GM10266 (cell line): ENCODE results near the gene RIMKLB.
A peak's percentile ranks its signal among the peaks of the same experiment; 100 is the strongest.
"Not testable (repeated sequence)": the region's sequence is repeated elsewhere in the genome, so short reads cannot be mapped to it uniquely, and the experiment has no call there.

Experiments
- DNase-seq: peaks from one replicate; pipeline ENCODE4 v3.0.0; 2012; ENCODE audit errors: extremely low spot score
- CTCF ChIP-seq: IDR thresholded peaks from 2 replicates; pipeline ENCODE4 v1.5.1; 2012; ENCODE audit warnings: mild to moderate bottlenecking, low read depth; ENCODE audit not compliant: control insufficient read depth, insufficient read depth; ENCODE audit errors: missing control alignments

The RIMKLB gene

DNA sequence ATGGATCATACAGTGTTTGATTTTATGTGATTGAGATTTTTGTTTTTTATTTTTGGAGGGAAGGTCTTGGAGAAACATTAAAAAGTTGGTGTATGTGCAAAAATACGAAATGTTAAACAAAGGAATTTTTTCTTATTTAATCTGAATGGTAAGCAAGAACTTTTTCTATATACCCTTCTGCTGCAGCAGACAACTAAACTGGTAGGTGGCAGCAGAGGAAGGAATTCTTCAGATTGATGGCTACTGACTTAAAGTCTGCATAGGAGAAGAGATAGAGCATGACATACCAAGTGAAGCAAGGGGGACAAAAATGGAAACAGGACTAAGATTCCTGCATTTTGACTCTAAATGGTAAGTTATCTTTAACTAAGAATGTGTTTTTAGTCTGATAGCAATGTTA lies 82.6 kb downstream of the RIMKLB start:
- TF ChIP-seq CTCF: peak; percentile 32
- DNase-seq: no peak

- TF ChIP-seq CTCF: no peak
- DNase-seq: no peak
These were observed 83.8 kb downstream of the RIMKLB start for GRCh38 chr12:8781381-8782127.

- no peak for DNase-seq
- no peak for TF ChIP-seq CTCF
These were observed 86.6 kb downstream of the RIMKLB start for GRCh38 chr12:8784290-8784888.

- TF ChIP-seq CTCF: no peak
- DNase-seq: no peak
These were observed 87.7 kb downstream of the RIMKLB start for GRCh38 chr12:8785499-8785898.

- not testable (repeated sequence) for DNase-seq
These were observed 89.4 kb downstream of the RIMKLB start for GRCh38 chr12:8787206-8787605.

DNA sequence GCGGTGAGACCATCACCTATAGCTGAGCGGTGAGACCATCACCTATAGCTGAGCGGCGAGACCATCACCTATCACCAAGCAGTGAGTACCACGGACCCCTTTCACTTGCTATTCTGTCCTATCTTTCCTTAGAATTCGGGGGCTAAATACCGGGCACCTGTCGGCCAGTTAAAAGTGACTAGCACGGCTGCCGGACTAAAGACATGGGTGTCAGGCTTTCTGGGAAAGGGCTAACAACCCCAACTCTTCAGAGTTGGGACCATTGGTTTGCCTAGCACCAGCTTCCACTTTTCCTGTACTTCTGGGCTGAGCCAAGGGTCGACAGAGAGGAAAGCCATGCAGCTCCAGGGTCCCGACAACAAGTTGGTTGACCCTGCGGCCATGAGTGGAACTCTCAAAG lies 90.9 kb downstream of the RIMKLB start:
- not testable (repeated sequence) for DNase-seq

- not testable (repeated sequence) for DNase-seq
These were observed 91.7 kb downstream of the RIMKLB start for GRCh38 chr12:8789341-8790013.

DNA sequence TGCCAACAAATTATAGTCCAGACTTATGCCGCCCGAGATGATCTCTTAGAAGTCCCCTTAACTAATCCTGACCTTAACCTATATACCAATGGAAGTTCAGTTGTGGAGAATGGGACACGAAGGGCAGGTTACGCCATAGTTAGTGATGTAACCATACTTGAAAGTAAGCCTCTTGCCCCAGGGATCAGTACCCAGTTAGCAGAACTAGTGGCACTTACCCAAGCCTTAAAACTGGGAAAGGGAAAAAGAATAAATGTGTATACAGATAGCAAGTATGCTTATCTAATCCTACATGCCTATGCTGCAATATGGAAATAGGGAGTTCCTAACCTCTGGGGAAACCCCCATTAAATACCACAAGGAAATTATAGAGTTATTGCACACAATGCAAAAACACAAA lies 95.4 kb downstream of the RIMKLB start:
- not testable (repeated sequence) for DNase-seq

GRCh38 chr12:8794611-8795010 lies 96.8 kb downstream of the RIMKLB start:
- not testable (repeated sequence) for DNase-seq
